Left hindlimb (tissue), 1 donor: ENCODE results near the gene KIF24.
A peak's percentile ranks its signal among the peaks of the same experiment; 100 is the strongest.
"Not testable (repeated sequence)": the region's sequence is repeated elsewhere in the genome, so short reads cannot be mapped to it uniquely, and the experiment has no call there.

Experiments used
- DNase-seq: peaks from one replicate; pipeline ENCODE4 v3.0.0-alpha.2; 2018

KIF24 gene

DNA sequence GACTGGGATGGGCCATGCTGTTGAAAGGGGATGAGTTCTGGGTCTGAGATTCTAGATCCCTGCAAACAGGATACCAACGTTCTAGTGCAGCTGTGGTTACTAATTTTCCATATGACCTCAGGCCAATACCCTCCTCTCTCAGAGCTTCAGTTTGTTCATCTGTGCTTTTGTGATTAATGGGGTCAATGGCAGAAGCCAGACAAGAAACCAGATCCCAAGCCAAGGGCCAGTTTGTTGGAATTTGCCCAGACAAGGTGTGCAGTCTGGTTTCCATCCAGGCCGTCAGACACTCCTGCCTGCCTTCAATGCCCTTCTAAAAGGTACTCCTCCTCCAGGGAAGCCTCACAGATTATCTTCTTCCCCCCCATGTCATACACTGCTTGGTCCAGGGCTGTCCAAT, 36.2 kb upstream of the KIF24 start:
- DNase-seq, result no peak

DNA sequence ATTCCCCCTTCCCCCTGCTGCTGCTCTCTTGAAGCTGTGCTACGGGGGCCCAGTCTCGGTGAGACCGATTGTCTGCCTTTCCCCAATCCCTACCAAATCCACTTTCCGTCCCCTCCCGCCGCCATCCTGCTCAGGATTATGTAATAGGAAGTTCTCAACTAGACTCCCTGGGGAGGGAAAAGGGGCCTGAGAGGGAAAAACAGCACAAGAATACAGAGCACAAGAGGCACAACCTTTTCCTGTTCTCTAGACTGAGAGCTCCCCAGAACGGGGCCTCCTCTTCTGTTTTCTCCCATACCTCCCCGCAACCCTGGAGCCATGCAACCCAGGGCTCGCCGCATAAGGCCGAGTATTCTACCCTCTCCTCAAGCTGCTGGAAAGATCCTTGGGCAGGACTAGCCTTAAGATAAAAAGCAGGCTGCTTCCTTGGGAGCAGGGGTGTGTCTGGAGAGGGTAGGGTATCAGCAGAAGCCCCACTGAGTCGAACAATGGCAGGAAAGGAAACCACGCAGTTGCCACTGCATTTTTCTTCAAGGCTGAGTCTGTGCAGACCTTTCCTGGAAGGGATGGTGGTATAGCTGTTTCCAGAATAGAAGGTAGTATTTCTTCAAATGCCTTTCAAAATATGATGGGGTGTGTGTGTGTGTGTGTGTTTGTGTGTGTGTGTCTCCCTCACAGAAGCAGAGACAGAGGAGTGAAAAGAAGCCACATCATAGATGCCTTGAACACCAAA, 34.7 kb upstream of the KIF24 start:
- peak; percentile 83 for DNase-seq

DNA sequence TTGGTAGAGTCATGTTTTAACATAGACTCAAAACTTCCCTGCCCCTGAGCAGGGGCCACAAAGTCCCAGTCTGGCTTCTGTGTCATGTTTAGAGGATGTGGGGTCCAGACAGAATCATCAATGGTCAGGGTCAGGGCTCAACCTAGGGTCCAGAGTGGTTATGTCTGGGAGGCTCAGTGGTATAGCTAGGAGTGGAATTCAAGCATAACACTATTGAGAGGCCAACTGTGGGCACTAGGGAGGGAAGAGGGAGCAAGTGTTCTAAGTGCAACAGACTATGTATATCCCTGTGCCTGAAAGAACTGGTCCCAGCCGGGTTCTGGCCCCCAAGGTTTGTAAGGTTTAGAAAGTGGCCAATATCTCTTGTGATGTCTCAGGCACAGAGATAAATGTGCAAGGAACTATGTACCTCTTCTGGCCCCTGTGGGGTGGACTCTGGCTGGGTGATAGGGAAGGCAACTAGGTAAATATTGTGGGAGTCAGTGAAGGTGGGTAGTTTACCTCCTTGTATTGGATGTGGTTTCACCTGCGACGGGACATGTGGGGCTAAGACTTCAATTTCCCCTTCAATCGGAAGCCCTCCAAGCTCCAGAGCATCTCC, 33.6 kb upstream of the KIF24 start:
- DNase-seq, result no peak

DNA sequence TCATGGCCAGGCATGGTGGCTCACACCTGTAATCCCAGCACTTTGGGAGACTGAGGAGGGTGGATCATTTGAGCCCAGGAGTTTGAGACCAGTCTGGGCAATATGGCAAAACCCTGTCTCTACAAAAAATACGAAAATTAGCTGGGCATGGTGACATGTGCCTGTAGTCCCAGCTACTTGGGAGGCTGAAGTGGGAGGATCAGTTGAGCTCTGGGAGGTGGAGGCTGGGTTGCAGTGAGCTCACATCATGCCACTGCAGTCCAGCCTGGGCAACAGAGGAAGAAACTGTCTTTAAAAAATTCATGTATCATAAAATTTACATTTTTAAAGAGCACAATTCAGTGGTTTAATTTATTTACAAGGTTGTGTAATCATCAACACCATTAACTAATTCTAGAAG, 23.9 kb upstream of the KIF24 start:
- DNase-seq, result not testable (repeated sequence)

DNA sequence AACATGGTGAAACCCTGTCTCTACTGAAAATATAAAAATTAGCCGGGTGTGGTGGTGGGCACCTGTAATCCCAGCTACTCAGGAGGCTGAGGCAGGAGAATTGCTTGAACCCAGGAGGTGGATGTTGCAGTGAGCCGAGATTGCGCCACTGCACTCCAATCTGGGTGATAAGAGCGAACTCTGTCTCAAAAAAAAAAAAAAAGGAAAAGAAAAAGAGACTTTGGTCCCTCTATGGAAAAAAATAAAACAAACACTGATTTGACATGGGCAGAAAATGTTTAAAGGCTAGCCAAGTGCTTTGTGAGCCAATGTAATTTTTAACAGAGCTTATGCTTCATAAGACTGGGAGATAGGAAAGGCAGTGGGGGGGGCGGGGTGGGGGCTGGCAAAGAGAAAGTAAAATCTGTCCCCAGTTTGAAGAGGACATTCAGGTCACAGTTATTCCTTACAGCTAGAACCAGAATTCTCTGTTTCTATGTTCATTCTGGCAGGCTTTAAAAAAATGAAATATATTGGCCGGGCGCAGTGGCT, 23.1 kb upstream of the KIF24 start:
- DNase-seq, result not testable (repeated sequence)

DNA sequence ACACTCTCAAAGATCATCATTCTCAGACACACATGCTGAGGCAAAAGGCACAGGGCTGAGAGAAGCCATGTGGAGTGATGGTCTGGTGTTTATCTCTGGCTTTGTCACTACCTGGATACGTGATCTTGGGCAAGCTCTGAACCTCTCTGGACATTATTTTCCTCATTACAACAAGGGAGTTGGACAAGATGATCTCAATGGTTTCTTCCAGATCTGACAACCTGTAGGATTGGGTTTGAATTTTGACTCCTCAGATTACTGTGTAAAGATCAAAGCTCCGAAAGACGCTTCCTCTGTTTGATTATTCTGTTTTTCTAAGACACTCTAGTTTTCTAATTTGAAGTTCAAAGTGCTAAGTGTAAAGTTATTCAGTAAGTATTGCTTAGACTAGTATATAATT, 20.3 kb upstream of the KIF24 start:
- no peak for DNase-seq

DNA sequence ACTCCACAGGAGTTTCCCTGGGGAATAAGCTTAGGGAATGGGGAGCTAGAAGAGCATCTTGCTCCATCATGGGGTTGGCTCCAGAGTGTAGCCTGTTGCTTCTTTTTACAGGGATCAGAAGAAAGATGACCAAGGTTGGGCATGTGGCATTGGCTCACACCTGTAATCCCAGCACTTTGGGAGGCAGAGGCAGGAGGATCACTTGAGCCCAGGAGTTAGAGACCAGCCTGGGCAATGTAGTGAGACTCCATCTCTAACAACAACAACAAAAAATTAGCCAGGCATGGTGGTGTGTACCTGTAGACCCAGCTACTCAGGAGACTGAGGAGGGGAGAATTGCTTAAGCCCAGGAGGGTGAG, 18.7 kb upstream of the KIF24 start:
- no peak for DNase-seq

DNA sequence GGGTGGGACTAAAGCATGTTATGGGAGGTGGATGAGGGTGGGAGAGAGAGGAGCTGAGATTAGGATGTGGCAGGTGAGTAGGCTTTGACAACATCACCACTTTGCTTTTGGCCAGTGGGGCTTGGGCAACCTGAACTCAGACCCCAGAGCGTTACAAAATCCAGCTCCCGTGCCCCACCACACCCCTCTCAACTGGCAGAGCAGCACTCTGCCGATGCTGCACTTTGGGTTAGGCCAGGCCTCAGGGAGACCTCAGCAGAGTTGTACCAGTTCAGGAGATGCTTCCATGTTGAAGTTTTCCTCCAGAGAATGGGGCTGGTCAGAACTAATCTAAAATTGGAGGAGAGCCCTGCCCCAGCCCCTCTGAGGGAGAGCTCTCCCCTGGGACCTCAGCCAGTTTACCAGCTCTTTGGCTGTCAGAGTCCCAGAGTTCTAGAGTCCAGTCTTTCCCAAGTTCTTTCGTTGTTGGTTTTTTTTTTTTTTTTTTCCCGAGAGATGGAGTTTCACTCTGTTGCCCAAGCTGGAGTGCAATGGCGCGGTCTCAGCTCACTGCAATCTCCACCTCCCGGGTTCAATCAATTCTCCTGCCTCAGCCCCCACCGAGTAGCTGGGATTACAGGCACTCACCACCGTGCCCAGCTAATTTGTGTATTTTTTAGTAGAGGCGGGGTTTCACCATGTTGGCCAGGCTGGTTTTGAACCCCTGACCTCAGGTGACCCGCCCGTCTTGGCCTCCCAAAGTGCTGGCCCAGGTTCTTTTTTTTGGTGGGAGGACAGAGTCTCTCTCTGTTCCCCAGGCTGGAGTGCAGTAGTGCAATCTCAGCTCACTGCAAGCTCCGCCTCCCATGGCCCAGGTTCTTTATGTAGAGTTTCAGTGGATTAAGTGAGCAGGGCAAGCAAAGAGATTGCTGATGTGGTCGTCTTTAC, 18.1 kb upstream of the KIF24 start:
- DNase-seq, result no peak

DNA sequence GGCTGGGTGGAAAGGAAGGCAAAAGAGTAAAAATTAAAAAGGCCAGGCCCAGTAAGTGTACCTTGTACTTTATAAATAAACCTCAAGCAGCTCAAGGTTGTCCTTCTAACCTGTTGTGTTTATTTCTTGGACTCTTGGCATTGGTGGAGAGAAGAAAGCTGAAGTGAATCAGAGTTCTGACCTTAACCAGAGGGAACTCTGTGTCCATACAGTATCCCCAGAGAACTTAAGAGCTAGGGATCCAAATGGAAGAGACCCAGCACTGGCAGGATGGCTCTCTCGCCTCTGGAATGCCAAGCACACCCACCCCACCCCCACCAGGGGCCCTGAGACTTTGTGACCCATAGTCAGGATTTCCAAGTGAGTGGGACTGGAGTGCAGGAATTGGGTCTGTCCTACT, 14.5 kb upstream of the KIF24 start:
- DNase-seq, result no peak

DNA sequence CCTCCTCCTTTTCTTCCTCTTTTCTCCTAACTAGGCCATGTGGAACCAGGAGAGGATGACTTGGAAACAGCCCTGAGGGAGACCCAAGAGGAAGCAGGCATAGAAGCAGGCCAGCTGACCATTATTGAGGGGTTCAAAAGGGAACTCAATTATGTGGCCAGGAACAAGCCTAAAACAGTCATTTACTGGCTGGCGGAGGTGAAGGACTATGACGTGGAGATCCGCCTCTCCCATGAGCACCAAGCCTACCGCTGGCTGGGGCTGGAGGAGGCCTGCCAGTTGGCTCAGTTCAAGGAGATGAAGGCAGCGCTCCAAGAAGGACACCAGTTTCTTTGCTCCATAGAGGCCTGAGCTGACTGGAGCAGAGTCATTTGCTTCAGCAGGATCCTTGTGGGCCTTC, 14.0 kb upstream of the KIF24 start:
- DNase-seq, result peak; percentile 83

DNA sequence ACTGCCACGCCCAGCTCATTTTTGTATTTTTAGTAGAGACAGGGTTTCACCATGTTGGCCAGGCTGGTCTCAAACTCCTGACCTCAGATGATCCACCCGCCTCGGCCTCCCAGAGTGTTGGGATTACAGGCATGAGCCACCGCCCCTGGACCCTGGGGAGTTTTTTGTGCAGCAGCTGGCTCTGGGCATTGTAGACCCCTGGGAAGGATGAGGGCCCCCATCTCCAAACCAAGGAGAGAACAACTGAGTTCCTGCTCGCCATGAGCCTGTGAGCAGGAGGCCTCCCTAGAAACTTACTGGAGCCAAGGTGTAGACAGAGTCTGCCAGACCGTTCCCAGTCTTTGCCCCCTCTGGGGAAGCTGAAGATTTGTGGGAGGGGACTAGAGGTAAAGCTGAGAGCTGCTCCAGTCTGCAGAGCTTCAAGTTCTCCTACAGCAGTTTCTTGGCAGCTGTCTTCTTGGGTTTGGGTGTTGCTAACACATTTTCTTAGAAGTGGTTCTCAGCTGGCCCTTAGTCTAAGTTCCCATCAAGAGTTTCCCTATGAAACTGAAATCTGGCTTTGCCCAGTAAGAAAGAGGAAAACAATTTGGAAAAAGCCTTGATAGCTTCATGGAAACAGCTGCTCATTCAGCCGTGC, 12.7 kb upstream of the KIF24 start:
- no peak for DNase-seq

DNA sequence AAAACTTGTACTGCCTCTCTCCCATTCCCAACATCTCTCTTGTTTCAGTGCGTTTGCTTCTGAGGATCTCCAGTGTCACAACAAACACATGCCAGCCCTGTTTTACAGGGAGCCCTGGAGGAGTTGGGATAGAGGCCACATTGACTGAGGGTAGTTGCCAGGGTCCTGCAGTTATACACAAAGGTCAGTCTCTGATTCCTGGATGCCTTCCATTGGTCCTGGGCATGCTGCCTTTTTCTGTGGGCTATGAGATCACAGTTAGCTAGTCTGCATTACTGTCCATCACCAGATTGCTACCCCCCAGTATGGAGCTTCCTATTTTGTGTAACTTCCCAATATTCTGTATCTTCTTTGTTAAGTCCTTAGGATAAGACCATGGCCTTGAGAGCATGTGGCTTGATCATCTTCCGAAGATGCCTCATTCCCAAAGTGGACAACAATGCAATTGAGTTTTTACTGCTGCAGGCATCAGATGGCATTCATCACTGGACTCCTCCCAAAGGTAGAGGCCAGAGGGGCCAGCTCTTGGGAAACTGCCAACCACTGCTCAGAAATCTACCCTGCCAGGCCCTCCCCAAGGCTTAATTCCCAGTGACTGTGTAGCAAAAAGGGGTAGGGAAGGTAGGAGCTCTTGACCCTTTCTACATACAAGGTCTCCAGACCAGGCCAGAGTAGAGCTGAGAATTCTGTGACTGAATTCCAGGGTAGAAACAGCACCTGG, 9.8 kb upstream of the KIF24 start:
- no peak for DNase-seq

DNA sequence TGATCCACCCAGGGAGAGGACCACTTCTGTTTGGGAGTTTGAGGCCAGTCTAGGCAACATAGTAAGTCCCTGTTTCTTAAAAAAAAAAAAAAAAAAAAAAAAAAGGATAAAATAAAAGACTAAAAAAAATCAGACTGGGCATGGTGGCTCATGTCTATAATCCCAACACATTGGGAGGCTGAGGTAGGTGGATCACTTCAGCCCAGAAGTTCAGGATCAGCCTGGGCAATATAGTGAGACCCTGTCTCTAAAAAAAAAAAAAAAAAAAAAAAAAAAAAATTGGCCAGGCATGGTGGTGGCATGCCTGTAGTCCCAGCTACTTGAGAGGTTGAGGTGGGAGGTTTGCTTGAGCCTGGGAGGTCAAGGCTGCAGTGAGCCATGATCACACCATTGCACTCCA, 9.0 kb upstream of the KIF24 start:
- DNase-seq, result not testable (repeated sequence)

DNA sequence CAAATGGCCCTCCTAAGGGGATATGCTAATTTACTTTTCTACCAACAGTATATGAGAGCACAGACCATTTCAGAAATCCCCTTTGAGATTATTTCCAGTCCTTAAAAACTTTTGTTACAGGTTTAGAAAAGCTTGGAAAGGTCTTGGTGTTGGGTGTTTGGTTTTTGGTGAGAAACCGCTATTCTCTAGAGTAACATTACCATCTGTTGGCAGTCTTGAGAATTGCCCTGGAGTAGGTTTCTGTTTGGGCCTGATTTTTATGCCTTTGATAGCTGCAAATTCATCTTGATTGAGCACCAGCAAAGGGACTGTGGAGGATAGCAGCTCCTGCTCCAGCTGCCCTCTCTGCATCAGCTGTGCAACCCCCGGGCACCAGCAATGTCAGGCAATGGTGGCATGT, 8.3 kb upstream of the KIF24 start:
- no peak for DNase-seq

DNA sequence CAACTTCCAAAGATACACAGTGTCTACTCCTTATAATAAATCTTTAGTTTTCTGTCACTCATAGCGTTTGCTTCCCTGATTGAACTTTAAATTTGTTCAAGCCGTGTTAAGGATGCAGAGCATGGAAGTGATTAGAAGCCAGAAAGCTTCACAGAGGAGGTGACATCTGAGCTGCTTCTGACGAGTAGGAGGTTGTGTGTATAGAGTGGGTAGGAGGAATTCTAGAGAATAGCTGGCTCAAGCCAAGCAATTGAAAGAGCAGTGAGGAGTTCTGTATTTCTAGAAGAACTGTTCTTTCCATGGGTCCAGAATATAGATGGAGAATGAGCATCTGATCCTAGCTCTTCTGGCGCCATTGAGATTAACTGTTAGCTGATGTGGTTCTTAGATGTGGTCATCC, 6.3 kb upstream of the KIF24 start:
- DNase-seq, result no peak

DNA sequence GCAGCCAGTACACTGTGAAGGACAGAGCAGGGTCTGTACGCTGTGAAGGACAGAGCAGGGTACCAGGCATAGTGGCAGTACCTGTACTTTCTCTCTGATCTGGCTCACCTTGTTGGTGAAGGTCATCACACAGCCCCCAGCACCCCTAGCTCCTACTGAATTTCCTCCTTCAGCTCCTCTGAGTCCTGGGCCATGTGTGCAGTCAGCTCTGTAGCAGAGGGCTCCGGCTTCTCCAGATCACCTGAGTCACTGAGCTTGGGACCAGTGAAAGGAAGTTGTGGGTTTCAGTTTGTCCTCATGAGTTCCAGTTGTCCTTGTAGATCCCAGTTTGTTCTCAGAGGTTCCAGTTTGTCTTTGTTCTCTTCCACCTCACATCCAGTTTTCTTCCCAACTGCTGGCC, 5.8 kb upstream of the KIF24 start:
- no peak for DNase-seq

DNA sequence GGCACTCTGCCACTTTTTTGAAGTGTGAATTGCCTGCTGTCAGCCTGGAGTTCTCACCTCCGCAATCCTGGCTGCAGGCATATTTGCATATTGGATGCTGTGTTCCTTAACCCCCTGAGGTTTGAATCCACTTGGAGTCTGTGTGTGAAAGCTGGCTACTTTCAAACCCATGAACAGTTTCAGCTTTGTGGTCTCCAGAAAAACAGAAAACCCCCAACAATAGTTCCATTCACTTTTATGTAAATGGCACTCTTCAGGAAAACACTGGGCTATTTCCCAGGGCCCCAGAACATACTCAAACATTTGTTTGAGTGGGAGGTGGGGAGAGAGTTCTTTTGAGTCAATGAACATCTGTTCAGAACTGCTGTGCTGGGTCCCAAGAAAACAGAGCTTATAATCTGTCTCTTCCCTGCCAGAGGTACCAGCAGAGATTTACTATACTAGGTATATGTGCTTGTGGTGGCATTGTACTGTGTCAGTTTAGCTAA, 5.3 kb upstream of the KIF24 start:
- DNase-seq, result no peak

DNA sequence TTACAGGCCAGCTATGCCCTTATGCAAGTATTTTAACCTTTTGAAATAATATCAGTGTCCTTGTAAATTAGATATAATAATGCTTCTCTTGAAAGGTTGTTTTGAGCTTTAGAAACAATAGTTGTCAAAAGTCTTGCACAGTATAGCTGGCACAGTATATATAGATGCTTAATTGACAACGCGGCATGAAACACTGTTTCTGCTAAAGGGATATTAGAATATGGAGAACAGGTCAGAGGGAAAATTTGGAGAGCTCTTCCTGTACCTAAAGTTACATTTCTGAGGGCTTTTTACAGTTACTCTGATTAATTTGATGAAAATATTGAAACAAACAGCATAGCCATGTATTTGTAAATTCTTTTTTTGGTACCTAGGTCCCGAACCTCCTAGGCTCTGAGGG, 4.8 kb upstream of the KIF24 start:
- DNase-seq, result no peak

DNA sequence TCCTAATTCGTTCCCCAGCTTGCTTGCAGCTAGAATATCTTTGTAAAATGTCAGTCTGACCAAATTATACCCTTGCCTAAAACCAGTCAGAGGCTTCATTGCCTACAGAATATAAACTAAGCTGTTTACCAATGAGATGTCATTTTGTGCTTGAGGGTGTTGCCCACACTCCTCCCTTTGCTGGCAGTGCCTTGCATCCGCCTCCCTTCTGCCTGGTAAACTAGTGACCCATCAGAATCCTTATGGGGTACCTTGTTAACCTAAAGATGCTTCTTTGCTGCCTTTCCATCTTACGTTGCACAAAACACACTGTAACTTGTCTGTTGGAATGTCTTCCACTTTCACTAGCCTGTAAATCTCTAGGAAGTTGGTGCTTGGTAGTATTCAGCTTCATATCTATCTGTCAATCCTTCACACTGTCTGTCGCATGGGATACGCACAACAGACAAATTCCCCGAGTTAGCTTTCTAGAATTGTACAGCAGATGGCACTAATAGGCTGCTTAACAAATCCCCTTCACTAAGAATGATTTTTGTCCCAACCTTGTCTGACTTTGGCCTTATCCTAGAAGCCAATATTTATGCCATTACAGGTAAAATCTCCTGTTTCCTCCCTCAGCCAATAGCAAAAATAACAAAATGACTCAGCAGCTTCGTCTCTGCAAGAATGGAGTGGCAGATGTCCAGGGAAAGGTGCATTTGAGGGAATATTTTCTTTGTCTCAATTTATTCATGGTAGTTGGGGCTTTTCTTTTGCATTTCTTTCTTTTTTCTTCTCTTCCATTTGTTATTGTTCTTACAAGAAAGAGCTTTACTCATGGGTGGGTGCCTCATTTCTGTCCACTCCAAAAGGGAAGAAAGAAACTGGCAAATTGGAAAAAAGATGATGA, 3.3 kb upstream of the KIF24 start:
- no peak for DNase-seq

DNA sequence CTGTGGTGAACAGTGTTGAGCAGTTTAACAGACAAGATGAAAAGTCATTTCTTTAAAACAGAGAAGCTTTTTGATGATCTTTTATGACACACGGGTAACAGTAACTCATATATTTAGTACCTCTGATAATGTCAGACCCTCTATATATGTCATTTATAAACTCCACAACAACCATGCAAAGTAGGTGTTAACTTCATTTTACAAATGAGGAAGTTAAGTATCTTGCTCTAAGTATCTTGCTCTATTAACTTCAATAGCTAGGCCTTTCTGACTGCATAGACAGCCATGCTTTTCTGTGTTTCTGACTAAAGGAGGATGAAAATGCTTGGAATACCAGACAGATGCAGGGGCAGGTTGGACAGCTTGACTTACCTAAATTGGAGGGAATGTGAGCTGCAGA, 2.1 kb upstream of the KIF24 start:
- no peak for DNase-seq

DNA sequence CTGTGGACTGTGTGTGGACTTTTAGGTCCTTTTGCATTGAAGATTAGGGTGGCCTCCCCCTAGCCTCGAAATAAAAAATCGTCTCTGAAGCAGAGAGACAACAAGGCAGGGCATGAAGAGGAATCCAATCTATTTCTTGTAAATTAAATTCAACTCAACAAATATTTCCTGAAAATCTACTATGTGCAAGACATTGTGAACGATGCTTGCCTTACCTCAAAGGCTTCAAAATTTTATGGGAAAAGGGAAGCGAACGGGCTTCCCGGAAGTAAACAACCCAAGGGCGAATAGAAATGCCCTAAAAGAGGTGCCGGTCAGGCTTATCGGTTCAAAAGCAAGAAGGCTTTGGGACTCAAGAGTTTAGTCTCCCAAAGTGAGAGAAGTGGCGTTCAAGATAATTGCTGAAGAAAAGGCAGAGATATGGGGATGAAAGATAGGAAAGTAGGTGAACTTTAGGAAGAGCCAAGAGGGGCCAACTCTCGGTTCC, 525 bp downstream of the KIF24 start:
- no peak for DNase-seq
